SK-N-MC (cell line): ENCODE measurements around the gene LIN7A.
A peak's percentile ranks its signal among the peaks of the same experiment; 100 is the strongest.

Experiments
- DNase-seq: peaks from one replicate; pipeline ENCODE4 v3.0.0-alpha.2; 2011; ENCODE audit warnings: low read depth, low spot score
- H3K27ac ChIP-seq: fragments of 200-600 bp; sonication (generic); 2 replicates; pipeline ENCODE4 v1.5.1; 2016; ENCODE audit warnings: mixed run types
- H3K36me3 ChIP-seq: fragments of 200-600 bp; sonication (generic); 2 replicates; pipeline ENCODE4 v1.6.1; 2017; ENCODE audit warnings: antibody characterized with exemption, low read length, mixed read lengths; ENCODE audit not compliant: insufficient read depth
- H3K4me3 ChIP-seq: fragments of 200-600 bp; sonication (generic); 2 replicates; pipeline ENCODE4 v1.5.1; 2016
- H3K9ac ChIP-seq: fragments of 200-600 bp; sonication (generic); 2 replicates; pipeline ENCODE4 v1.8.0; 2017; ENCODE audit warnings: mixed run types, mixed read lengths; ENCODE audit not compliant: insufficient read length
- H3K9me3 ChIP-seq: fragments of 200-600 bp; sonication (generic); 2 replicates; pipeline ENCODE4 v1.6.1; 2017; ENCODE audit warnings: low read depth, mild to moderate bottlenecking, antibody characterized with exemption, low read length, moderate library complexity, mixed read lengths
- EZH2 ChIP-seq: fragments of 200-600 bp; sonication (generic); IDR thresholded peaks from one replicate; pipeline ENCODE4 v1.6.1; 2017; ENCODE audit warnings: antibody characterized with exemption
- FOXP2 ChIP-seq: optimal IDR thresholded peaks from 2 replicates; pipeline ENCODE3; 2011; ENCODE audit warnings: mild to moderate bottlenecking, moderate library complexity; ENCODE audit not compliant: insufficient read depth; ENCODE audit errors: extremely low read length, control extremely low read depth
- POLR2AphosphoS5 ChIP-seq: IDR thresholded peaks from 2 replicates; pipeline ENCODE4 v1.6.1; 2012; ENCODE audit warnings: mild to moderate bottlenecking, low read depth, low read length, borderline replicate concordance

LIN7A gene

GRCh38 chr12:80936642-80937390, 918 bp downstream of the LIN7A start:
- H3K4me3 ChIP-seq, result peak overlapping the region; percentile 96
- peak overlapping the region; percentile 67 for H3K27ac ChIP-seq

GRCh38 chr12:80936353-80936641, 1.4 kb downstream of the LIN7A start:
- DNase-seq, result no peak
- Histone ChIP-seq H3K9ac (peak overlapping the region; percentile 91), H3K36me3 (no peaks in the 10 kb centered on the region), H3K27ac (no peak overlapping the region), H3K9me3 (no peaks in the 10 kb centered on the region), H3K4me3 (peak overlapping the region; percentile 96)
- no peak for TF ChIP-seq EZH2
- no peak for TF ChIP-seq POLR2AphosphoS5
- no peak for TF ChIP-seq FOXP2

More at GRCh38 chr12:80936642-80937390, 918 bp downstream of the LIN7A start:
- H3K9ac ChIP-seq, result peak overlapping the region; percentile 91
- TF ChIP-seq EZH2 (no peak), POLR2AphosphoS5 (no peak), FOXP2 (no peak)
- H3K9me3 ChIP-seq, result no peaks in the 10 kb centered on the region
- H3K36me3 ChIP-seq, result no peaks in the 10 kb centered on the region
- no peak for DNase-seq

GRCh38 chr12:80935111-80935510, 2.6 kb downstream of the LIN7A start:
- Histone ChIP-seq H3K9ac (no peak overlapping the region), H3K36me3 (peaks cover 5% of the 10 kb centered on the region; the same call in 1 of the 2 replicates), H3K4me3 (peak overlapping the region; percentile 96), H3K27ac (peak overlapping the region; percentile 96; the same call in 1 of the 2 replicates), H3K9me3 (no peaks in the 10 kb centered on the region)
- DNase-seq, result no peak
- TF ChIP-seq EZH2 (no peak), POLR2AphosphoS5 (no peak)

GRCh38 chr12:80925983-80926382, 11.8 kb downstream of the LIN7A start:
- no peak overlapping the region for H3K4me3 ChIP-seq
- peaks cover 8% of the 10 kb centered on the region for H3K36me3 ChIP-seq
- H3K27ac ChIP-seq, result no peak overlapping the region
- no peaks in the 10 kb centered on the region for H3K9me3 ChIP-seq
- DNase-seq, result no peak
- no peak overlapping the region for H3K9ac ChIP-seq
- TF ChIP-seq POLR2AphosphoS5 (no peak), FOXP2 (no peak), EZH2 (no peak)

- Histone ChIP-seq H3K4me3 (no peak overlapping the region), H3K36me3 (peaks cover 3% of the 10 kb centered on the region; the same call in 1 of the 2 replicates), H3K9ac (no peak overlapping the region), H3K27ac (no peak overlapping the region), H3K9me3 (no peaks in the 10 kb centered on the region)
- DNase-seq, result no peak
- TF ChIP-seq POLR2AphosphoS5 (no peak), EZH2 (no peak), FOXP2 (no peak)
Observed at GRCh38 chr12:80925237-80925636, 12.5 kb downstream of the LIN7A start.

GRCh38 chr12:80924437-80924836, 13.3 kb downstream of the LIN7A start:
- TF ChIP-seq EZH2 (no peak), POLR2AphosphoS5 (no peak), FOXP2 (no peak)
- Histone ChIP-seq H3K4me3 (no peak overlapping the region), H3K36me3 (peaks cover 3% of the 10 kb centered on the region; the same call in 1 of the 2 replicates), H3K9ac (no peak overlapping the region), H3K27ac (no peak overlapping the region), H3K9me3 (no peaks in the 10 kb centered on the region)
- DNase-seq, result no peak

GRCh38 chr12:80920006-80920405, 17.7 kb downstream of the LIN7A start:
- Histone ChIP-seq H3K36me3 (peaks cover 6% of the 10 kb centered on the region; the same call in 1 of the 2 replicates), H3K27ac (no peak overlapping the region), H3K9me3 (no peaks in the 10 kb centered on the region), H3K9ac (no peak overlapping the region), H3K4me3 (no peak overlapping the region)
- DNase-seq, result no peak
- TF ChIP-seq EZH2, result no peak
- no peak for TF ChIP-seq POLR2AphosphoS5

- DNase-seq, result no peak
- no peaks in the 10 kb centered on the region for H3K9me3 ChIP-seq
- no peak overlapping the region for H3K9ac ChIP-seq
- TF ChIP-seq EZH2 (no peak), FOXP2 (no peak), POLR2AphosphoS5 (no peak)
- H3K4me3 ChIP-seq, result no peak overlapping the region
- H3K27ac ChIP-seq, result no peak overlapping the region
- H3K36me3 ChIP-seq, result peaks cover 10% of the 10 kb centered on the region
Observed at GRCh38 chr12:80917651-80918050, 20.1 kb downstream of the LIN7A start.

GRCh38 chr12:80912901-80913770, 24.6 kb downstream of the LIN7A start:
- Histone ChIP-seq H3K9me3 (no peaks in the 10 kb centered on the region), H3K36me3 (peaks cover 10% of the 10 kb centered on the region), H3K27ac (no peak overlapping the region), H3K4me3 (no peak overlapping the region), H3K9ac (no peak overlapping the region)
- TF ChIP-seq POLR2AphosphoS5 (no peak), EZH2 (no peak), FOXP2 (no peak)
- DNase-seq, result no peak
